Body of pancreas (tissue), 4 donors: ENCODE measurements around the gene RDH16. TPM values are rescaled to one million over a fixed set of nuclear protein-coding genes. Genes with fewer than 3 reads are reported as not detected.

Experiments used
- ATAC-seq: fragments of 150-250 bp; one replicate; pipeline ENCODE4 v1.9.1; 2016
- DNase-seq, 4 donors: peaks; one replicate each; pipeline ENCODE4 v3.0.0-alpha.2; 2019
- H3K27ac ChIP-seq, 4 donors: fragments of 200-600 bp; sonication (generic); 1 replicate in 3 of 4; 2 replicates in 1 of 4; pipeline versions ENCODE4 v1.5.1 to v1.6.1; 2016 to 2019; ENCODE audit warnings: mild to moderate bottlenecking in 1 of 4, mixed read lengths in 1 of 4, moderate library complexity in 1 of 4
- H3K27me3 ChIP-seq, 2 donors: fragments of 200-600 bp; sonication (generic); one replicate each; pipeline ENCODE4 v1.6.0; 2016; ENCODE audit warnings: mild to moderate bottlenecking in 1 of 2
- H3K36me3 ChIP-seq, 2 donors: fragments of 200-600 bp; sonication (generic); replicated peaks in 1 of 2; 2 replicates each; pipeline ENCODE4 v1.5.1; 2016; ENCODE audit warnings: low read depth in 2 of 2; ENCODE audit not compliant: insufficient read depth in 1 of 2
- H3K4me1 ChIP-seq: fragments of 200-600 bp; sonication (generic); one replicate; pipeline ENCODE4 v1.6.0; 2016
- H3K4me3 ChIP-seq, 2 donors: fragments of 200-600 bp; sonication (generic); 1 replicate in 1 of 2; 2 replicates in 1 of 2; pipeline ENCODE4 v1.5.1; 2016 to 2019
- H3K9me3 ChIP-seq, 3 donors: fragments of 200-600 bp; sonication (generic); 1 replicate in 2 of 3; 2 replicates in 1 of 3; pipeline ENCODE4 v1.5.1; 2016
- POLR2A ChIP-seq, 3 donors: fragments of 450-650 bp; IDR thresholded peaks; one replicate each; pipeline ENCODE4 v1.6.1; 2016; ENCODE audit warnings: antibody characterized with exemption in 3 of 3, mild to moderate bottlenecking in 2 of 3
- WGBS, 2 donors: methylation state at CpG; one replicate each; pipeline ENCODE4 v1.1.5; 2017; 5-methylcytosine and 5-hydroxymethylcytosine counted together
- intact Hi-C: fragments of 100-400 bp; cut with DNase I; formaldehyde crosslinking; loops from one replicate; pipeline ENCODE4 v1.15.1; 2023
- total RNA-seq, 2 donors: library from RNA; depleted of rRNA; stranded (reverse); fragments of >200 nt; gene quantifications; one replicate each; pipeline ENCODE4 v1.1.0, GENCODE V29; 2016
- TF ChIP-seq, protein P1 (sequence below), 7 experiments: fragments of 450-650 bp in 4 of 7; fragments of 200-600 bp in 3 of 7; sonication (generic) in 3 of 7; IDR thresholded peaks; one replicate each; pipeline ENCODE4 v1.5.1; 2016 to 2019; ENCODE audit warnings: antibody characterized with exemption in 7 of 7

RDH16 gene
- total RNA-seq, 2 donors from 2014 or later, result 0.99 to 1.3 TPM

DNA sequence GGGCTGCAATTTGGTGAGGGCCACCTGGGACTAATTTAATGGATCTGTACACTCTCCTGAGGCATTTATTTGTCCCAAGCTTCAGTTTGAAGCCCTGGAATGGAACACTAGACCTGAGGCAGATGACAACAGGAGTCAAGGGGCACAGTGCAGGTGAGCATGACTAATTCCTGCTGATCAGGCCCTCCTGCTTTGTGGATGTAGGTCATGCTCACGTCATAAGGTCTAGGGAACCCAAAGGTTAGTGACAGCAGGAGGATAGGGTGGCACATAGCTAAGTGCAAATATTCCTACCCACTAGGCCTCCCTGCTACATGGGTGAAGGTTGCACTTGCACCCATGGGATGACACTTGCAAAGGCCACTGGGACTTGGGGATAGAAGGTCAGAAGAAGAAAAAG lies 54.0 kb downstream of the RDH16 start:
- WGBS, 2 donors, result 31% methylated on average over 1 of the region's 1 CpG; no CpG with 5 or more reads in 1 of the 2 donors
- ATAC-seq (no peak), DNase-seq (no peak)
- Histone ChIP-seq H3K4me3 (no peak overlapping the region), H3K27me3 (no peaks in the 10 kb centered on the region), H3K4me1 (no peaks in the 10 kb centered on the region), H3K9me3 (peaks cover 0 to 39% (median 3%) of the 10 kb centered on the region in 3 donors), H3K27ac (no peak overlapping the region), H3K36me3 (no peaks in the 10 kb centered on the region)
- TF ChIP-seq, protein P1, sequence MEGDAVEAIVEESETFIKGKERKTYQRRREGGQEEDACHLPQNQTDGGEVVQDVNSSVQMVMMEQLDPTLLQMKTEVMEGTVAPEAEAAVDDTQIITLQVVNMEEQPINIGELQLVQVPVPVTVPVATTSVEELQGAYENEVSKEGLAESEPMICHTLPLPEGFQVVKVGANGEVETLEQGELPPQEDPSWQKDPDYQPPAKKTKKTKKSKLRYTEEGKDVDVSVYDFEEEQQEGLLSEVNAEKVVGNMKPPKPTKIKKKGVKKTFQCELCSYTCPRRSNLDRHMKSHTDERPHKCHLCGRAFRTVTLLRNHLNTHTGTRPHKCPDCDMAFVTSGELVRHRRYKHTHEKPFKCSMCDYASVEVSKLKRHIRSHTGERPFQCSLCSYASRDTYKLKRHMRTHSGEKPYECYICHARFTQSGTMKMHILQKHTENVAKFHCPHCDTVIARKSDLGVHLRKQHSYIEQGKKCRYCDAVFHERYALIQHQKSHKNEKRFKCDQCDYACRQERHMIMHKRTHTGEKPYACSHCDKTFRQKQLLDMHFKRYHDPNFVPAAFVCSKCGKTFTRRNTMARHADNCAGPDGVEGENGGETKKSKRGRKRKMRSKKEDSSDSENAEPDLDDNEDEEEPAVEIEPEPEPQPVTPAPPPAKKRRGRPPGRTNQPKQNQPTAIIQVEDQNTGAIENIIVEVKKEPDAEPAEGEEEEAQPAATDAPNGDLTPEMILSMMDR (IDR thresholded peaks at IDR 0.05), result no peak
- TF ChIP-seq POLR2A (IDR thresholded peaks at IDR 0.05), result no peak
- intact Hi-C loops, result no loop called here

Other genes with a start within 250 kb of the RDH16 start
- 100 to 1,000 TPM; 465 to 734 TPM for gene NACA, start 232.3 kb downstream of the RDH16 start, total RNA-seq
- 10 to 100 TPM in 1 of 2 donors, 1 to 10 TPM in 1; 4.4 to 28.0 TPM for gene PRIM1, start 205.3 kb downstream of the RDH16 start, total RNA-seq
- 10 to 100 TPM in 1 of 2 donors, not detected in 1; 10.5 TPM for gene HSD17B6, start 194.3 kb downstream of the RDH16 start, total RNA-seq
- not detected for gene SDR9C7, start 23.2 kb downstream of the RDH16 start, total RNA-seq
- gene ZBTB39, start 48.9 kb upstream of the RDH16 start, total RNA-seq, result 1 to 10 TPM; 3.6 to 5.2 TPM
- not detected for gene TAC3, start 58.9 kb upstream of the RDH16 start, total RNA-seq
- 1 to 10 TPM in 1 of 2 donors, not detected in 1; 1.8 TPM for gene MYO1A, start 92.5 kb upstream of the RDH16 start, total RNA-seq
- 1 to 10 TPM; 2.3 to 5.2 TPM for gene NEMP1, start 121.2 kb upstream of the RDH16 start, total RNA-seq
- gene NAB2, start 131.5 kb upstream of the RDH16 start, total RNA-seq, result 1 to 10 TPM; 4.0 to 7.3 TPM
- 10 to 100 TPM; 52.7 to 82.4 TPM for gene STAT6, start 153.8 kb upstream of the RDH16 start, total RNA-seq
- 100 to 1,000 TPM in 1 of 2 donors, 10 to 100 TPM in 1; 61.2 to 162 TPM for gene LRP1, start 170.9 kb upstream of the RDH16 start, total RNA-seq
- not detected for gene LRP1-AS, start 190.0 kb upstream of the RDH16 start, total RNA-seq